Putamen (tissue), 1 donor: ENCODE results near the gene TMEM240.
"Not testable (repeated sequence)": the region's sequence is repeated elsewhere in the genome, so short reads cannot be mapped to it uniquely, and the experiment has no call there.

ENCODE experiments used
- DNase-seq: peaks from one replicate; pipeline ENCODE4 v3.0.0-alpha.2; 2016; ENCODE audit warnings: low spot score

The TMEM240 gene

GRCh38 chr1:1524750-1525383, 15.6 kb downstream of the TMEM240 start:
- not testable (repeated sequence) for DNase-seq

DNA sequence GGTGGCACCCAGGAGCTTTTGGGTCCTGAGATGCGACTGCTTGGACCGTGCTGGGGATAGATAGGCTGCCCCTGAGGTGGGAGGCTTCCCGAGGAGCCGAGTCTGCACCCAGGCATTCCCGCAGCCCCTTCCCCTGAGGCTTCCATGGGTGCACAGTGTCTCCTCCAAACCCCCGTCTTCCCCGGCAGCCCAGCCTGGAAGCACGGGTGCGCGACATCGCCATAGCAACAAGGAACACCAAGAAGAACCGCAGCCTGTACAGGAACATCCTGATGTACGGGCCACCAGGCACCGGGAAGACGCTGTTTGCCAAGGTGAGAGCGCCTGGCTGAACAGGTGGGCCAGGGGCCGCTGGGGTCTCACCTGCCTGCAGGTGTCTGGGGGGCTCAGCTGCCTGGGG, 16.8 kb downstream of the TMEM240 start:
- DNase-seq: not testable (repeated sequence)

DNA sequence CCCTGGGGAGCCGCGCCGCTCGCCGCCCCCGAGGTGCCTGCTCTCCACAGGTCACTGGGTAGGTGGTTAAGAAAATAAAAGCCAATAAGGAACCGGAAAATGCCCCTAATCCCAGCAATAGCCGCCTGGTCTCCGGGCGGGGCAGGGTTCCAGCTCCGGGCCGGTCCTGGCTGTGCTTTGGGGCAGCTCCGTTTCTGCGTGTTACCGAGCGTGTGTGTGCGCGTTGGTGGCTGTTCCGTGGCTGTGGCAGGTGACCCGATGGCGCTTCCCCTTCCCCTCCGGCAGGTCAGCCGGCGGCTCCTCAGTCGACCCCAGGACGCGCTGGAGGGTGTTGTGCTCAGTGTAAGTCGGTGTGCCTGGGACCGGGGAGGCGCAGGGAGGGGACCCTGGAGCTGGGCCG, 17.2 kb downstream of the TMEM240 start:
- DNase-seq: not testable (repeated sequence)

GRCh38 chr1:1522536-1522935, 17.9 kb downstream of the TMEM240 start:
- DNase-seq: not testable (repeated sequence)

DNA sequence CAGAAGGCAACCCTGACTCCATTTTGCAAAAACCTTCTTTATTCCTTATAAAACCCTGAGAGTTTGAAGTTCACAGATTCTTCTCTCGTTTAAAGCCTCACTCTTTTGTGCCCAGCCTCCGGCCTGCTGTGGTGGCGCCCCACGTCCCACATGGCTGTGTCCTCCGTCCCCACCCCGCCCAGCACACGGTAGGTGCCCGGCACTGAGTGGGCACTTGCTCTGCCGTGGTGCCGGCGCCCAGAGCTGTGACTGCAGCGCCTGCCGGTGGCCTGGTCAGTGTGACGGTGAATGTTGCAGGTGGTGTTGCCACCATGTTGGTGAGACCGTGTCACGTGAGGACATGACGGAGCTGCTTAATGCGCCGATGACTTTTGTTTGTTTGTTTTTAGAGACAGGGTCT, 19.1 kb downstream of the TMEM240 start:
- DNase-seq: no peak

DNA sequence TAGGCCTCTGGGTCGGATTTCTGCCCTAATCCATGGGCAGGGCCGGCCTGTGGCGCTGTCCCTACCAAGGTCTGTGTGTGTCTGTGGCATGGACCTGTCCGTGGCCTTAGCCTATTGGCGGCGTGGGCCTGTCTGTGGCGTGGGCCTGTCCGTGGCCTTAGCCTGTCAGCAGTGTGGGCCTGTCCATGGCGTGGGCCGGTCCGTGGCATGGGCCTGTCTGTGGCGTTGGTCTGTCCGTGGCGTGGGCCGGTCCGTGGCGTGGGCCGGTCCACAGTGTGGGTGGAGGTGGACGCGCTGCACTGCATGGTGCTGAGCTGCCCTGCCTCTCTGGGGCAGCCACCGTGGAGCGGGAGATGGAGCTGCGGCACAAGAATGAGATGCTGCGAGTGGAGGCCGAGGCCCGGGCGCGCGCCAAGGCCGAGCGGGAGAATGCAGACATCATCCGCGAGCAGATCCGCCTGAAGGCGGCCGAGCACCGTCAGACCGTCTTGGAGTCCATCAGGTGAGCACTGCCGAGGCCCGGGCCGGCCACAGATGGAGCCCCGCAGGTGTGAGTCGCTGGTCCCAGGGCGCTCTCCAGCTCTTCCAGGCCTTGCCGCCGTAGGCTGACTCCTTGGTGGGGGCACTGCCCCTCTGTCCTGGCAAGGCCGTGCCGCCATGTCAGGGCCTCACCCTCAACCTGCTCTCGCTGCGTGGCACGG, 20.5 kb downstream of the TMEM240 start:
- not testable (repeated sequence) for DNase-seq

DNA sequence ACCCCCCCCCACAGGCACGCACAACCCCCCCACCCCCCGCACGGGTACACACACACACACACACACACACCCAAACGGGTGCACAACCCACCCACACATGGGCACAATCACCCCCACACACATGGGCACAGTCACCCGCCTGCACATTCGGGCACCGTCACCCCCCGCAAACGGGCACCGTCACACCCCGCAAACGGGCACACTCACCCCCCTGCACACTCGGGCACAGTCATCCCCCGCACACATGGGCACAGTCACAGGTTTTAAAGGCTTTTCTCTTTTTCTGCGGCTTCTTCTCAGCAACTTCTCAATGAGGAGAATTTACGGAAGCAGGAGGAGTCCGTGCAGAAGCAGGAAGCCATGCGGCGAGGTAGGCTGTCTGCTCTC, 21.8 kb downstream of the TMEM240 start:
- not testable (repeated sequence) for DNase-seq

DNA sequence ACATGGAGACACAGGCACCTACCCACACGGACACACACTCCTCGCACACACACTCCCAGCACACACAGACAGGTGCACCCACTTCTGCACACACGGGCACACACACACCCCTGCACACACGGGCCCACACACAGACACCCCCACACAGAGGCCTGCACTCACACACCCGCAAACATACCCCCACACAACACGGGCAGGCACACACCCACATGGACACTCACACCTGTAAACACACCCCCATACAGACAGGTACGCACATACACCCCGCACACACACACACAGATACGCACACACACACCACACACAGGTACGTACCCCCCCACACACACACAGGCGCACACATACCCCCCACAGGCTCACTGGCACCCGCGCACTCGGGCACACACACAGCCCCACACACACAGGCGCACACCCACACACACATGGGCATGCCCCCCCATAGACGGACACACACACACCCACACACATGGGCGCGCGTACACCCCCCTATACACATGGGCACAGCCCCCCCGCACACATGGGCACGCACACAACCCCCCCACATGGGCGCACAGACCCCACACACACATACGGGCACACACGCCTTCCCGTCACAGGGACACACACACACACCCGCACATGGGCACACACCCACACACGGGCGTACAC, 22.3 kb downstream of the TMEM240 start:
- no peak for DNase-seq

DNA sequence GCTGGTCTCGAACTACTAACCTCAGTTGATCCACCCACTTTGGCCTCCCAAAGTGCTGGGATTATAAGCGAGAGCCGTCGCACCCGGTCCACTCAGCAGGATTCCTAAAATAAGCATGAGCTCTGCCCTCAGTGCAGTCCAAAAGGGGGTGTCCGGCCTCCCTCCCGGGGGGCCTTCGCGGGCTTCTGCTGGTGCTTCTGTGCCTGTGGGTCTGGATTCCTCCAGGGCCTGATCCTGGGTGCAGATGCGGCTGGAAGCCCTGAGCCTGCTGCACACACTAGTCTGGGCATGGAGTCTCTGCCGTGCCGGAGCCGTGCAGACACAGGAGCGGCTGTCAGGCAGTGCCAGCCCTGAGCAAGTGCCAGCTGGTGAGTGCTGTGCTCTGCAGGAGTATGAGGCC, 23.5 kb downstream of the TMEM240 start:
- not testable (repeated sequence) for DNase-seq

DNA sequence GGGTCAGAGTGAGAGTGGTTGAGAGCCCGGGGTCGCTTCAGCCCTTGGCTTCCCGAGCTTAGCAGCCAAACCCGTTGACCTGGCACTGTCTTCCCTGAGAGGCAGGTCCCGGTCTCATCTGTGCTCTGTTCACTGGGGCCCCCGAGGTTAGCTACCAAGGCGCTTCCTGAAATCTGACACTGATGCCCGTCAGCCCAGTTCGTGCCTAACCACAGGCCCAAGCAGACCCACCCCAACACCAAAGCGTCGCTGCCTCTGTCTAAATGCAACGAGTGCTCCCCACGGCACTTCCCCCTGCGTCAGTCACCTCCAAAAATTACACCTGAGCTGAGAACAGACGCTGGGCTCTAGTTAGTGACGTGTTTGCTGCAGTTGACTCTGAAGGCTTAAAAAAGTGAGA, 26.0 kb downstream of the TMEM240 start:
- not testable (repeated sequence) for DNase-seq

DNA sequence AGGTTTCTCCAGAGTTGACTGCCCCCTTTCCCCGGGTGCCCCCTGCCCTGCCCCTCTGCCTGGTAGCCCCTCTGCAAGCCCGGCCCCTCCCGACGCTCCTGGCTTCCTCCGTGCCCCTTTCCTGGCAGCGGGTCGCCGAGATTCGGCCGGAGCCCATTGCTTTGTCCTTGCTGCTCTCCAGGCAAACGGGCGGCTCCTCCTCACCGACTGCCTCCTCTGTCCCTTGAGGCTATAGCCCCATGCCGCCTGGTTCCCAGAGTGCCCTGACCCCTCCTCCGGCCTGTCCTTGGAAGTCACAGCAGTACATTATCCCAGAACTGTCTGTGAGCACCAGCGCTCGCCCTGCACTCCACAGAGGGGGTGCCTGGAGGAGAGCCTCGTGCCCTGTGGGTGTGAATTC, 26.7 kb downstream of the TMEM240 start:
- DNase-seq: not testable (repeated sequence)

DNA sequence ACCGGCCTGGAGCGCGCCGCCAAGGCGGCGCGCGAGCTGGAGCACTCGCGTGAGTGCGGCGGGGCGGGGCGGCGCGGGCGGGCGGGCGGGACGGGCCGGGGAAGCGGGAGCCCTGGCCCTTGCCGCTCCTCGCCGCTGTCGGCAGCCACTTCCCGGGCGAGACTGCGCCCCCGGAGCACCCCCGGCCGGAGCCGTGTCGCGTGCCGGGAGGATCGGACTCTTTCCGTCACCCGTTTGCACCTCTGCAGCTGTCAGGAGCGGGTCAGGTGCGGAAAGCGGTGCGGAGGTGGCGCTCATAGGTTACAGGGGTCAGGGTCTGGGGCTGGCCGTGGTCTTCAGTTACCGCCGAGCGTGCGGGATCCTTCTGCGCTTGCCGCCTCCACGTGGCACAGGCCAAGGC, 28.0 kb downstream of the TMEM240 start:
- not testable (repeated sequence) for DNase-seq

DNA sequence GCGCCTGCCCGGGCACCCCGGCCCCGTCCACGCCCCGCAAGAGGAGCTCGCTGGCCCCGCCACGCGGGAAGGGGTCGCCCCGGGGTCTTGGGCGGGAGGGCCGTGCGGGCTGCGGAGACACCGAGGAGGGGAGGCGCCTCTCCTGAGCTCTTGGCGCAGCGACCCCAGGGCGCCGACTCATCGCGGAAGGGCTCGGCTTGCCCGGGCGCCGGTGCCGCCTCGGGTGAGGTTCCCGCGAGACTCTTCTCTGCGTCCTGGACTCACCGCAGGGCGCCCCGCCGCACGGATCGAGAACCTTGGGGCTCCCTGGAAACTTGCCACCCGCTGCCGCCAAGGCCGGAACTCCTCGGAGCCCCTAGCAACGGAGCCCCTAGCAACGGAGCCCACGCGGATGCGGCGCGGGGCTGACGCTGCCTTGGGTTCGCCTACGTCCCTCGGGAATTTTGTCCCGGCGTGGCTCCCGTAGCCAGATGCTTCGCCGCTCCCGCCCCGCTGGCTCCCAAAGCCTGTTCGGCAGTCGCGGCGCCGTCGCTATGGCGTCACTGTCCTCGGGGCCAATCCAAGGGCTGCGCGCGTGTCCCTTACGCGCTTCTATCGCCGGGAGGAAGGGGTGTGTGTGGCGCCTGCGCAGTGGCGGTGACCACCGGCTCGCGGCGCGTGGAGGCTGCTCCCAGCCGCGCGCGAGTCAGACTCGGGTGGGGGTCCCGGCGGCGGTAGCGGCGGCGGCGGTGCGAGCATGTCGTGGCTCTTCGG, 28.7 kb downstream of the TMEM240 start, which contains the start of gene ATAD3A:
Gene ATAD3A (plus strand): TSS at position 630 of the 753 bp plus-strand sequence. CDS start 107 bp downstream, at position 737.
- DNase-seq: peak; percentile 98

- DNase-seq: no peak
Measured at GRCh38 chr1:1510912-1511532, 29.4 kb downstream of the TMEM240 start.

DNA sequence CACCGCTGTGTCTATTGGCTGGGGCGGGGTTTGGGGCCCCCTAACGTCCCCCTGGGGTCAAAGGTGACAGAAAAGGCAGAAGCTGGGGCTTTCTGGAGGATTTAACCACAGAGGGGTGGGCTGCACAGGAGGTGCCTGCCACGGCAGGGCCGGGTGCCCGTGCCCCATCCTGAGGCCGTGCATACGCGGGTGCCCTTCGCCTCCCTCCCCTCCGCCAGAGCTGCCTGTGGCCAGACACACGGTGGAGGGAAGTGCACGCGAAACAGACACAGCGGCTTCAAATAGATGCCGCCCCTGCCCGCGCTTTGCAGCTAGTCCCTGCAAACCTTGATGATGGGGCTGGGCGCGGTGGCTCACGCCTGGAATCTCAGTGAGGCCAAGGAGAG, 31.0 kb downstream of the TMEM240 start:
- DNase-seq: not testable (repeated sequence)

DNA sequence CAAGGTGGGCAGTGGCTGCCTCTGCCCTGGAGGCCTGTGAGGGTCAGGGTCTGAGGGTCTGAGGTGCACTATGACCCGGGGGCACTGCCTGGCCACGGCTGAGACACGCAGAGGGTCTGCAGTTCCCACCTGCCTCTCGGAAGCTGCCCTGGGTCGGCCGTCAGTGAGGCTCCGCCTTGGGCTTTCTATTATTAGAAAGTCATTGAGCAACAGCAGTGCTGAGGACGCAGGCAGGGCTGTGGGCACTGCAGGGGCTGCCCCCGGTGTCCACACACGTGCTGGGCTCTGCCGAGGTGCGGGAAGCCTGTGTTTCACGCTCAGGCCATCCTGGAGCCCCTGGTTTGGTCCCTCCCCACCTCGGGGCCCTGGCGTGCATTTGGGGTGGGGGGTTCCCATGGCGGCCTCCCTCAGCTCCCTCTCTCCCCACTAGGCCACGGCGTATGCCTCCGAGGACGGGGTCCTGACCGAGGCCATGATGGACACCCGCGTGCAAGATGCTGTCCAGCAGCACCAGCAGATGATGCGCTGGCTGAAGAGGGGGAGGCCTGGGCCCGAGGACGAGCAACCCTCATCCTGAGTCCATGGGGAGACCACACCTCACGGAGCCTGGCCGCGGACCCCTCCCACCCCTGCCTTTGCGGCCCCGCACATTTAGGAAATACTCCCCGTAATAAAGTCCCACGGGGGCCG, 31.5 kb downstream of the TMEM240 start:
- not testable (repeated sequence) for DNase-seq

DNA sequence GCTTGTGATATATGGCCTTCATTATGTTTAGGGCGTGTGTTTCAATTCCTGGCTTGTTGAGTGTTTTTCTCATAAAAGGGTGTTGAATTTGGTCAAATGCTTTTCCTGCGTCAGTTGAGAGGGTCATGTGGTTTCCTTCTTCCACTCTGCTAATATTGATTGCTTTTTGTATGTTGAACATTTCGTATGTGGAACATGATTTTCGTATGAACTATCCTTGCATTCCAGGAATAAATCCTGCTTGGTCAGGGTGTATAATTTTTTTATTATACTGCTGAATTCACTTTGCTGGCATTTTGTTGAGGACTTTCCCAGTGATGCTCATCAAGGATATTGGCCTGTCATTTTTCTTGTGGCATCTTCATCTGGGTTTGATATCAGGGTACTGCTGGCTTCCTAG, 33.1 kb downstream of the TMEM240 start:
- no peak for DNase-seq

DNA sequence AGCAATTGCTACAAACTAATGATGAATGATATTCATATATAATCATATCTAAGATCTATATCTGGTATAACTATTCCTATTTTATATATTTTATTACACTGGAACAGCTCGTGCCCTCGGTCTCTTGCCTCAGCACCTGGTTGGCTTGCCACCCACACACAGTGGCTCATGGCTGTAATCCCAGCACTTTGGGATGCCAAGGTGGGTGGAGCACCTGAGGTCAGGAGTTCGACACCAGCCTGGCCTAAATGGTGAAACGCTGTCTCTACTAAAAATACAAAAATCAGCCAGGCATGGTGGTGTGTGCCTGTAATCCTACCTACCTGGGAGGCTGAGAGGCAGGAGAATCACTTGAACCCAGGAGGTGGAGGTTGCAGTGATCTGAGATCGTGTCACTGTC, 34.6 kb downstream of the TMEM240 start:
- not testable (repeated sequence) for DNase-seq

- DNase-seq: peak; percentile 35
Measured at GRCh38 chr1:1505366-1505798, 35.0 kb downstream of the TMEM240 start.

DNA sequence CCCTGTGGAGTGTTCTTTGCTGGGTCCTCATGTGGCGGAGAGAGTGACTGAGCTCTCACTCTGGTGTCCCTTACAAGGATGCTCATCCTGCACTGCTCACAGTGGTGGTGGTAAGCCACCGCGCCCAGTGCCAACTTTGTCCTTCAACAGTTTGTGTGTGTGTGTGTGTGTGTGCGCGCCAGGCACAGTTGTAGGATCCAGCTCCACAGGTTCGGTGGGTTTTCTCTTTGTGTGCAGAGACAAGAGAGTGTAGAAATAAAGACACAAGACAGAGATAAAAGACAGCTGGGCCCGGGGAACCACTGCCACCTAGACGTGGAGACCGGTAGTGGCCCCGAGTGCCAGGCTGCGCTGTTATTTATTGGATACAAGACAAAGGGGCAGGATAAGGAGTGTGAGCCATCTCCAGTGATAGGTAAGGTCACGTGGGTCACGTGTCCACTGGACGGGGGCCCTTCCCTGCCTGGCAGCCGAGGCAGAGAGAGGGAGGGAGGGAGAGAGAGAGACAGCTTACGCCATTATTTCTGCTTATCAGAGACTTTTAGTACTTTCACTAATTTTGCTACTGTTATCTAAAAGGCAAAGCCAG, 35.6 kb downstream of the TMEM240 start:
- peak; percentile 41 for DNase-seq

- DNase-seq: not testable (repeated sequence)
Measured at GRCh38 chr1:1495461-1495975, 44.9 kb downstream of the TMEM240 start.
